HepG2 (cell line): ENCODE measurements around the gene BBIP1. TPM values are rescaled to one million over a fixed set of nuclear protein-coding genes. Genes with fewer than 3 reads are reported as not detected.

Source experiments
- ATF7-NPFF ChIP-seq: sonication (generic); formaldehyde crosslinking; IDR thresholded peaks from 2 replicates; pipeline ENCODE4 v1.8.1; 2023; ENCODE audit warnings: mild to moderate bottlenecking, low read depth, missing genetic modification reagents, moderate library complexity
- ISL2 ChIP-seq: sonication (generic); formaldehyde crosslinking; IDR thresholded peaks from 2 replicates; pipeline ENCODE4 v1.5.0; 2020; ENCODE audit warnings: missing genetic modification reagents
- MBD4 ChIP-seq: IDR thresholded peaks from 2 replicates; pipeline ENCODE4 v1.6.1; 2012; ENCODE audit warnings: low read length, inconsistent platforms, borderline replicate concordance
- NPAS2 ChIP-seq: sonication (generic); formaldehyde crosslinking; IDR thresholded peaks from 2 replicates; pipeline ENCODE4 v1.8.0; 2022; ENCODE audit warnings: mild to moderate bottlenecking, missing genetic modification reagents, borderline replicate concordance
- NR2F6 ChIP-seq, 2 experiments: IDR thresholded peaks; 2 replicates each; pipeline ENCODE4 v1.6.1; 2016; ENCODE audit warnings: antibody characterized with exemption in 1 of 2, mild to moderate bottlenecking in 1 of 2
- ONECUT2 ChIP-seq: sonication (generic); formaldehyde crosslinking; IDR thresholded peaks from 2 replicates; pipeline ENCODE4 v1.4.0; 2020; ENCODE audit warnings: missing genetic modification reagents
- PHF21A ChIP-seq: sonication (generic); formaldehyde crosslinking; IDR thresholded peaks from 2 replicates; pipeline ENCODE4 v1.5.0; 2020; ENCODE audit warnings: mild to moderate bottlenecking, missing genetic modification reagents
- PHF8 ChIP-seq: sonication (generic); formaldehyde crosslinking; IDR thresholded peaks from 2 replicates; pipeline ENCODE4 v1.5.0; 2020; ENCODE audit warnings: missing genetic modification reagents
- PPARG ChIP-seq: conservative IDR thresholded peaks from 2 replicates; pipeline ENCODE4 v1.6.1; 2016; ENCODE audit warnings: missing biosample characterization, missing genetic modification reagents
- RFXAP ChIP-seq: sonication (generic); formaldehyde crosslinking; IDR thresholded peaks from 2 replicates; pipeline ENCODE4 v1.4.0; 2020; ENCODE audit warnings: missing genetic modification reagents, borderline replicate concordance
- SATB2 ChIP-seq: sonication (generic); formaldehyde crosslinking; IDR thresholded peaks from 2 replicates; pipeline ENCODE4 v1.5.0; 2020; ENCODE audit warnings: missing genetic modification reagents
- SRSF1 ChIP-seq: fragments of 200-400 bp; formaldehyde crosslinking; optimal IDR thresholded peaks from 2 replicates; pipeline ENCODE3; 2017; ENCODE audit warnings: mild to moderate bottlenecking, low read depth, low read length, moderate library complexity
- THYN1 ChIP-seq: sonication (generic); formaldehyde crosslinking; IDR thresholded peaks from 2 replicates; pipeline ENCODE4 v1.8.1; 2023; ENCODE audit warnings: low read depth, mild to moderate bottlenecking, moderate library complexity, missing genetic modification reagents, borderline replicate concordance
- ZNF501 ChIP-seq: sonication (generic); formaldehyde crosslinking; IDR thresholded peaks from 2 replicates; pipeline ENCODE4 v1.5.1; 2020; ENCODE audit warnings: mild to moderate bottlenecking, moderate library complexity, missing genetic modification reagents
- ZNF546 ChIP-seq: sonication (generic); formaldehyde crosslinking; conservative IDR thresholded peaks from 2 replicates; pipeline ENCODE4 v1.8.1; 2023; ENCODE audit warnings: mild to moderate bottlenecking, missing genetic modification reagents
- ZNF788 ChIP-seq: sonication (generic); formaldehyde crosslinking; IDR thresholded peaks from 2 replicates; pipeline ENCODE4 v1.5.0; 2020; ENCODE audit warnings: mild to moderate bottlenecking, missing genetic modification reagents, borderline replicate concordance
- polyA plus RNA-seq, 8 experiments: library from polyadenylated mRNA; depleted of rRNA in 3 of 8; stranded (reverse) in 7 of 8; unstranded in 1 of 8; fragments of >200 nt; fragmentation: Illumina TruSeq in 4 of 8; extraction: Trizol in 4 of 8; gene quantifications; 2 replicates each; pipeline versions ENCODE4 v1.2.1 to v1.2.3, GENCODE V29; 2011 to 2016; ENCODE audit warnings: low read depth in 4 of 8, missing spikeins in 1 of 8, mixed read lengths in 1 of 8; ENCODE audit not compliant: insufficient read depth in 1 of 8
- total RNA-seq, 5 experiments: library from RNA; depleted of rRNA; stranded (reverse); fragments of >200 nt; fragmentation: Illumina TruSeq; extraction: Trizol; gene quantifications; 2 replicates each; pipeline ENCODE4 v1.2.3, GENCODE V29; 2016; ENCODE audit warnings: low read depth in 1 of 5
- TF ChIP-seq, protein P1 (sequence below): IDR thresholded peaks from 2 replicates; pipeline ENCODE4 v1.6.1; 2016; ENCODE audit warnings: low read depth, control low read depth
- TF ChIP-seq, protein P2 (sequence below): sonication (generic); formaldehyde crosslinking; IDR thresholded peaks from 2 replicates; pipeline ENCODE4 v1.4.0; 2020; ENCODE audit warnings: missing genetic modification reagents, borderline replicate concordance
- TF ChIP-seq, protein P3 (sequence below): sonication (generic); formaldehyde crosslinking; IDR thresholded peaks from 2 replicates; pipeline ENCODE4 v1.5.0; 2020; ENCODE audit warnings: missing genetic modification reagents, mild to moderate bottlenecking, borderline replicate concordance

BBIP1 gene
- total and polyA plus RNA-seq, 2 of the 13 experiments (the other 11 are each of a cell fraction or from before 2014, with no cell fraction given), result 18.3 to 24.1 TPM

DNA sequence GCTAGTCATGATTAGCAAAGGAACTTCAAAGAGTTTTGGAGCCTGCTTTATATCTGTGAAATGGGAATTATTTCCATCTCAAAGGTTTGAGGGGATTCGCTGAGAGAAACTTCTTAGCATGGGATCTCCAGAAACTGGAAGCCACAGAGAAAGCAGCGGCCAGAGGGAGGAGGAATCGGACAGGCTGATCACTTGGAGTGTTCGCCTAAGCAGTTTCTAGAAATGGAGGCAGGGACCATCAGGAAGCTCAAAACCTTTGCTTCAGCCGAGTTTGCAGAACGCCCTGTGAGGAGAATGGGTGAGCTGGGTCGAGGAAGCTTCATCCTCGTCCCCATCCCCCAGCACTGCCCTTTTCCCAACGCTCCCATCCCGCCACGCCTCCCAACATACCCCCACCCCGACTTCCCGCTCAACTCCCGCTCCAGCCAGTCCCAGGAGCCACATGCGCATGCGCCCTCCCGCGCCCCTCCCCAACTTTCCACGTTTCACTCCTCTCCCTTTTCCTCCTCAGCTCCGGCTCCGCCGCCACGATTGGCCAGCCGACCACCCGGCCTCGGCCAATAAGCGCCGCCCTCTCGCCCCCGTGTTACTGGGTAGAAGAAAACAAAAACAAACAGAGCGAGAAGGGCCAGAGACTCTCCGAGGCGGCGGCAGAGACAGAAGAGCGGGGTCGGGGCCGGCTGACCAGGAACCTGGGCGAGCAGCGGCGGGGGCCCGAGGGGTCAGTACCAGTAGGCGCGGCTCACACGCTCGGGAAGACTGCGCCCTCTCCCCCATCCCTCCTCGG lies 47.5 kb downstream of the BBIP1 start, which contains the start of gene PDCD4 (continued):
- TF ChIP-seq, protein P1, sequence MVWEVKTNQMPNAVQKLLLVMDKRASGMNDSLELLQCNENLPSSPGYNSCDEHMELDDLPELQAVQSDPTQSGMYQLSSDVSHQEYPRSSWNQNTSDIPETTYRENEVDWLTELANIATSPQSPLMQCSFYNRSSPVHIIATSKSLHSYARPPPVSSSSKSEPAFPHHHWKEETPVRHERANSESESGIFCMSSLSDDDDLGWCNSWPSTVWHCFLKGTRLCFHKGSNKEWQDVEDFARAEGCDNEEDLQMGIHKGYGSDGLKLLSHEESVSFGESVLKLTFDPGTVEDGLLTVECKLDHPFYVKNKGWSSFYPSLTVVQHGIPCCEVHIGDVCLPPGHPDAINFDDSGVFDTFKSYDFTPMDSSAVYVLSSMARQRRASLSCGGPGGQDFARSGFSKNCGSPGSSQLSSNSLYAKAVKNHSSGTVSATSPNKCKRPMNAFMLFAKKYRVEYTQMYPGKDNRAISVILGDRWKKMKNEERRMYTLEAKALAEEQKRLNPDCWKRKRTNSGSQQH (CRISPR knock-in tag), result no peak
- TF ChIP-seq, protein P2, sequence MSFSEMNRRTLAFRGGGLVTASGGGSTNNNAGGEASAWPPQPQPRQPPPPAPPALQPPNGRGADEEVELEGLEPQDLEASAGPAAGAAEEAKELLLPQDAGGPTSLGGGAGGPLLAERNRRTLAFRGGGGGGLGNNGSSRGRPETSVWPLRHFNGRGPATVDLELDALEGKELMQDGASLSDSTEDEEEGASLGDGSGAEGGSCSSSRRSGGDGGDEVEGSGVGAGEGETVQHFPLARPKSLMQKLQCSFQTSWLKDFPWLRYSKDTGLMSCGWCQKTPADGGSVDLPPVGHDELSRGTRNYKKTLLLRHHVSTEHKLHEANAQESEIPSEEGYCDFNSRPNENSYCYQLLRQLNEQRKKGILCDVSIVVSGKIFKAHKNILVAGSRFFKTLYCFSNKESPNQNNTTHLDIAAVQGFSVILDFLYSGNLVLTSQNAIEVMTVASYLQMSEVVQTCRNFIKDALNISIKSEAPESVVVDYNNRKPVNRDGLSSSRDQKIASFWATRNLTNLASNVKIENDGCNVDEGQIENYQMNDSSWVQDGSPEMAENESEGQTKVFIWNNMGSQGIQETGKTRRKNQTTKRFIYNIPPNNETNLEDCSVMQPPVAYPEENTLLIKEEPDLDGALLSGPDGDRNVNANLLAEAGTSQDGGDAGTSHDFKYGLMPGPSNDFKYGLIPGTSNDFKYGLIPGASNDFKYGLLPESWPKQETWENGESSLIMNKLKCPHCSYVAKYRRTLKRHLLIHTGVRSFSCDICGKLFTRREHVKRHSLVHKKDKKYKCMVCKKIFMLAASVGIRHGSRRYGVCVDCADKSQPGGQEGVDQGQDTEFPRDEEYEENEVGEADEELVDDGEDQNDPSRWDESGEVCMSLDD (CRISPR knock-in tag), result no peak
- TF ChIP-seq ONECUT2 (CRISPR knock-in tag) (no peak), RFXAP (peak; percentile 99), THYN1 (CRISPR knock-in tag) (no peak), ZNF788 (CRISPR knock-in tag) (peak; percentile 40; the same call in 1 of the 2 replicates), SRSF1 (no peak), MBD4 (no peak), PPARG (CRISPR knock-in tag) (no peak), ATF7-NPFF (CRISPR knock-in tag) (no peak), PHF8 (CRISPR knock-in tag) (no peak), SATB2 (CRISPR knock-in tag) (no peak), ZNF501 (CRISPR knock-in tag) (peak; percentile 52), ISL2 (CRISPR knock-in tag) (no peak), NPAS2 (CRISPR knock-in tag) (no peak), NR2F6 (IDR thresholded peaks at IDR 0.05) (no peak), NR2F6 (CRISPR knock-in tag; IDR thresholded peaks at IDR 0.05) (no peak), PHF21A (CRISPR knock-in tag) (no peak), ZNF546 (CRISPR knock-in tag) (peak; percentile 16; the same call in 1 of the 2 replicates)
- TF ChIP-seq, protein P3, sequence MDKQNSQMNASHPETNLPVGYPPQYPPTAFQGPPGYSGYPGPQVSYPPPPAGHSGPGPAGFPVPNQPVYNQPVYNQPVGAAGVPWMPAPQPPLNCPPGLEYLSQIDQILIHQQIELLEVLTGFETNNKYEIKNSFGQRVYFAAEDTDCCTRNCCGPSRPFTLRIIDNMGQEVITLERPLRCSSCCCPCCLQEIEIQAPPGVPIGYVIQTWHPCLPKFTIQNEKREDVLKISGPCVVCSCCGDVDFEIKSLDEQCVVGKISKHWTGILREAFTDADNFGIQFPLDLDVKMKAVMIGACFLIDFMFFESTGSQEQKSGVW (CRISPR knock-in tag), result no peak
